HG02642 (cell line): Measurements from ENCODE around the gene LGR4.
A peak's percentile ranks its signal among the peaks of the same experiment; 100 is the strongest.
"Not testable (repeated sequence)": the region's sequence is repeated elsewhere in the genome, so short reads cannot be mapped to it uniquely, and the experiment has no call there.

Experiments used
- ATAC-seq: cut with Tn5 transposase; IDR thresholded peaks from one replicate; pipeline ENCODE4 v1.9.1; 2021; ENCODE audit warnings: mild to moderate bottlenecking; ENCODE audit not compliant: unreplicated experiment, poor library complexity

The LGR4 gene

DNA sequence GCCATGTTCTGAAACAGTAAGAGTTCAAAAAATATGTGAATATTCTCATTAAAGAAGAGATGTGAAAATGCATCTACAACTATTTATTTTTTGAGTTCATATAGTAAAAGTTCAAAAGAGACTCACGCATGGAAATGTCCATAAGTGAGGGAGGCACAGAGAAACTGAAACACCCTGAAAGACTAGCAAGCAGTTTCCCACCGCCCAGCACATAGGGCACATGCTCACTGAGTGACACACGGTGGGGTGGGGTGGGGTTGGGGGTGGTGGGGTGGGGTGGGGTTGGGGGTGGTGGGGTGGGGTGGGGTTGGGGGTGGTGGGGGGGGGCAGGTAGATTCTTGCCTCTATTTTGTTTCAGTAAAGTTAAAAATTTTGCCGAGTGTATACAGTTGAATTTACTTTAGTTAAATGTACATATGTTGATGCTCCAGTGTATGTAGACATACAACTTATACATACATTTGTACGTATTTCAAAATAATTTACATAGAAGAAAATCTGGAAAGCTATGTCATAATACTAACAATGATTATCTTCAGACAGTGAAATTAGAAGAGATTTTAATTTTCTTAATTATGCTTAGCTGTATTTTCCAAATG is 115.9 kb downstream of the LGR4 start:
- ATAC-seq, result no peak

- no peak for ATAC-seq
Measured at GRCh38 chr11:27355575-27356104, 117.0 kb downstream of the LGR4 start.

DNA sequence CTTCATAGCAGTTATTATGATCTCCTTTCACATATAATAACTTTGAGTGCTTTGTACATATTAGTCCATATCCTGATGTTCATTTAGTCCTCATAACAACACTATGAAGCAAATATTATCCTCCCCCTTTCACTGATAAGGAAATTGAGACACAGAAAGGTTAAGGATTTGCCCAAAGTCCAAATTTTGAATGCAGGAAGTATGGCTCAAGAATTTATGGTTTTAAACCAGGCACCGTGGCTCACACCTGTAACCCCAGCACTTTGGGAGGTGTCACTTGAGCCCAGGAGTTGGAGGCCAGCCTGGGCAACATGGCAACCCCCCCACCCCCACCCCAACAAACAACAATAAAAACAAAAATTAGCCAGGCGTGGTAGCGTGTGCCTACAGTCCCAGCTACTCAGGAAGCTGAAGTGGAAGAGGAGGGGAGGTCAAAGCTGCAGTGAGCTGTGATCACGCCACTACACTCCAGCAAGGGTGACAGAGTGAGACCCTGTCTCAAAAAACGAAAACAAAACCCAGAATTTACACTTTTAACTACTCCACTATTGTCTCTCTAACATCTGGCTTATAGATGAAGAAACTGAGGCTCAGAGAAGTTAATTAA is 118.1 kb downstream of the LGR4 start:
- no peak for ATAC-seq

DNA sequence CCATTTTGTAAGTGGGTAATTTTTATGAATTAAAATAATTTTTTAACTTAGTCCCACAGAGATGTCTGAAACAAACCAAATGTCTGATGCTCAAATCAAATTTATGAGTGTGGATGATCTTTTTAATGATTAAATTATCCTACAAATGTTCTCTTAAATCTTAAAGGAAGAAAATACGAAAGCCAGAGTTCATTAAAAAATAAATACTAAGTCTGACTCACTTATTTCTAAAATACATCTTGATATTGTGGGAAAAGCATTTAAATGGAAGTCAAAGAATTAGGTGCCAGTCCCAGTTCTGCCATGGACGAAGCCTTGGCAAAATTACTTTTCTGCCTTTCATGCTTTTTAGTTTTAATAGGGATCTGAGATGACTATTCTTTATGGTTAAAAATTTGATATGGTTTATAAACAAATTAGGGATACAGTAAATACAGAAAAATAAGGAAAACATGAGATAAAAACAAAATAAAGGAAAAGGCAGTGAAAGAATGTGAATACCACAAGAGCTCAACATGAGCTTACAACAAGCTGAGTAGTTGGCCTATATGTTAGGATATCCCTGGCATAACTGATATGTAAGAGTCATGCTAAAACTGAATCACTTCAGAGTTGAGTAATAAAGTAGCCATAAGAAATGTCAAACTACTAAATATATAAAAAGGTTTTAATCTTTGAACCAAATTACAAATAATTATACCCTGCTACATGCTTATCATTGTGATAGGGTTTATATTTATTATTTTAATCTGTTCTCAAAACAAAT is 118.8 kb downstream of the LGR4 start:
- no peak for ATAC-seq

GRCh38 chr11:27352781-27353180 is 119.8 kb downstream of the LGR4 start:
- ATAC-seq, result no peak

GRCh38 chr11:27350511-27350910 is 122.1 kb downstream of the LGR4 start:
- ATAC-seq, result no peak

DNA sequence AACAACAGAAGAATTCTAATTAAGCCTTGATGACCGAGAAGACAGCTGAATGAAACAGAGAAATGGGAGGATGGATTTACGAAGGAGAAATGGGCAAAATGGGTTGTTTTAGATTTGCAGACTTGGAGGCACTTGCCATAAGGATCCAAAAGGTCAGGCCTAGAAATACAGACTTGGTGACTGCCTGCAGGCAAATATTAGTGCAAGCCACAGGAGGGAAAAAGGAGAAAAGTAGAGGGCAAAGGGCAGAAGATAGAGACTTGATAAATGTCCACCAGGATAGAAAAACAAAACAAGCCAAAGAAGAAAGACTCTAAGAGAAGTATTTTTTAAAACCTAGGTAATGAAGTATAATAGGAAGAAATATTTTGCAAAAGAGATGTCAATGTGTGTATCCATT is 122.7 kb downstream of the LGR4 start:
- ATAC-seq, result no peak

- ATAC-seq, result no peak
Measured at GRCh38 chr11:27348340-27348873, 124.2 kb downstream of the LGR4 start.

- no peak for ATAC-seq
Measured at GRCh38 chr11:27347359-27348339, 124.9 kb downstream of the LGR4 start.

- no peak for ATAC-seq
Measured at GRCh38 chr11:27339941-27340340, 132.6 kb downstream of the LGR4 start.

- ATAC-seq, result not testable (repeated sequence)
Measured at GRCh38 chr11:27334764-27335163, 137.8 kb downstream of the LGR4 start.

GRCh38 chr11:27331981-27332380 is 140.6 kb downstream of the LGR4 start:
- no peak for ATAC-seq

- no peak for ATAC-seq
Measured at GRCh38 chr11:27330633-27331270, 141.8 kb downstream of the LGR4 start.

- ATAC-seq, result no peak
Measured at GRCh38 chr11:27329867-27330632, 142.5 kb downstream of the LGR4 start.

DNA sequence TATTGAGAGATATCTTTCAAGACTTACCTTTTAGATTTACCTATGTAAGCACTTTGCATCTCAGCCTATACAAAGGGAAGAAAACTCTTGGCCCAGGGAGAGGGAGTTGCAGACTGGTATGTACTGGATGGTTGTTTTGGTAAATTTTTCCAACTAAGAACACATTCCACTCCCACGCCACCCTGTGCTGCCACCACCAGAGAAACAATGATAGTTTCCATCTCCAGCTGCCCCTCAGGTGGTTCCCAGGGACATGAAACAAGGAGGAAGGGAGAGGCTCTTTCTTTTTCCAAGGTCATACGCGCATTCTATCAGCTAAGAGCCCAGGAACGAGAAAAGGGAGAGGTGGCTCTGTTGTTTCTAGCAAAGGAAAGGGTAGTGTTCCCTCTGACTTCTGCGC is 144.0 kb downstream of the LGR4 start:
- ATAC-seq, result no peak

GRCh38 chr11:27327064-27327463 is 145.5 kb downstream of the LGR4 start:
- ATAC-seq, result not testable (repeated sequence)

- not testable (repeated sequence) for ATAC-seq
Measured at GRCh38 chr11:27322196-27322595, 150.4 kb downstream of the LGR4 start.

- ATAC-seq, result not testable (repeated sequence)
Measured at GRCh38 chr11:27321340-27321739, 151.2 kb downstream of the LGR4 start.

DNA sequence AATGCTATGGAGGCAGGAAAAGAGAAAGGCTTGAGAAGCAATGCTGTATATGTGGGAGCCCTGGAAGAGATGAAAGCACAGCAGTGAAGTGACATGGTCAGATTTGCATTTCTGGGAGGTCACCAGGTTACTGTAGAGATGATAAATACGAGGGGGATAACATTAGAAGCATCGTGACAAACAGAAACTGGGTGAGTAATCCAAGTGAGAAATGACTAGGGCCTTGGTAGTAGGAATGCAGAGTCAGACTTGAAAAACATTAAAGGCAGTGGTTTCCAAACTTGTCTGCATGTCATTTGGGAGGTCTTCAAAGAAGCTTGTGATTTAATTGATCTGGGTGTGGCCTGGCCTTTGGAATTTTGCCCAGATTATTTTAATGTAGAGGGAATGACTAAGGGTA is 153.5 kb downstream of the LGR4 start:
- peak; percentile 99 for ATAC-seq
